Inflammatory macrophage treated with lipopolysaccharide for 4 hours (primary cell): Measurements from ENCODE around the gene MYO15A.

Experiments used
- DNase-seq: peaks from one replicate; pipeline ENCODE4 v3.0.0-alpha.2; 2020

Gene MYO15A

GRCh38 chr17:18102640-18103039, 5.9 kb upstream of the MYO15A start:
- DNase-seq, result no peak

- no peak for DNase-seq
Measured at GRCh38 chr17:18105027-18105426, 3.5 kb upstream of the MYO15A start.

GRCh38 chr17:18105595-18105994, 3.0 kb upstream of the MYO15A start:
- no peak for DNase-seq

- DNase-seq, result no peak
Measured at GRCh38 chr17:18106211-18106610, 2.3 kb upstream of the MYO15A start.

DNA sequence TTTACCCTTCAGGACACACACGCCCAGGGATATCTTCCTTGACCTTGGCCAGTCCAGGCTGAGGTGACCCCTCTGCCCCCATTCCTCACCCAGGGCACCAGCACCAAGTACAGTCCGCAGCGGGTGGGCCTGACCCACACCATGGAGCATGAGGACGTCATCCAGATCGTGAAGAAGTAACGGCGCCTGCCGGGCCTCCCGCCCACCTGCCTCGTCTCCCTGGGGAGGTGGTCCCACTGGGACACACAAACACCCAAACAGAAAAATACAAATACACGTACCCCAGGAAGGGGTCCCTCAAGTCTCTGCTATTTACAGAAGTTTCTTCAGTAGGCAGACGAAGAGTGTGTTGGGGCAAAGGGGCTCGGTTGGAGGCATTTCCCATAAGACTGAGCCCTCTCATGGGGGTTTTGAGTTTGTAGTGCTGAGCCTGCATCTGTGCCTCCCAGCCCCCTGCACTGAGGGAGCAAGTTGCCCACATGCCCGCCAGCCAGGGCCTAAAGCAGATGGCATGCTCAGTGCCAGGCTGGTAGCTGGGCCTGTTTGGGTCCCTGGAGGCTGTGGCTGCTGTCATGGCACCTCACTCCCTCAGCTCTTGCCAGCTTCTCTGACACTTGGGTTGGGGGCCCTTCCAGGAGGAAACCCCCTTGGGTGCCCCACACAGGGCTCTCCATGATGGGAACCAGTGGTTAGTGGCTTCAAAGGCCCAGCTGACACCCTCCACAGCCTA, 1.3 kb upstream of the MYO15A start:
- no peak for DNase-seq

GRCh38 chr17:18107971-18108370, 585 bp upstream of the MYO15A start:
- DNase-seq, result no peak

DNA sequence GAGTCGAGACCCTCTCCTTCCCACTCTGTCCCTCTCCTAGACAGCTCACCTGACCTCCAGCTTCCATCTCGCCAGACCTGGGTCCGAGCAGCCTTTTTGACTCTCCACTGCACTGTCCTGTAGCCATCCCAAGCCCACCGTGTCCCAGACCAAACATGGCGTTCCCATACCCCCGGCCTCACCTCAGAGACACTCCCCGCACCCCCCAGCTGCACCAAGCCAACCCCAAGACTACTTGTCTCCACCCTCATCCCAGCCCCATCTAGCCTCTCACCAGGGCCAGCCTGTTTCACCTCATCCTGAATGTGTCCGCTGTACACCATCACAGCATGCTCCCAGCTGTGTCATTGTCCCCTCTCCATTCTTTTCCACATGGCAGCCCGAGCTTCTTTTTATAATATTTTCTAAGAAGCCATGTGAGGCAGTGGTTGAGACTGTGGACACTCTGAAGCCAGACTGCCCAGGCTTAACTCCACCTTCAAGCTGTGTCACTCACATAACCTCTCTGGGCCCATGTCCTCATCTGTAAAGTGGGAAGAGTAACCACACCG, 1.5 kb downstream of the MYO15A start:
- DNase-seq, result no peak

GRCh38 chr17:18110636-18111145, 2.1 kb downstream of the MYO15A start:
- no peak for DNase-seq

- DNase-seq, result no peak
Measured at GRCh38 chr17:18111330-18111971, 2.9 kb downstream of the MYO15A start.

GRCh38 chr17:18115517-18115916, 7.0 kb downstream of the MYO15A start:
- no peak for DNase-seq

DNA sequence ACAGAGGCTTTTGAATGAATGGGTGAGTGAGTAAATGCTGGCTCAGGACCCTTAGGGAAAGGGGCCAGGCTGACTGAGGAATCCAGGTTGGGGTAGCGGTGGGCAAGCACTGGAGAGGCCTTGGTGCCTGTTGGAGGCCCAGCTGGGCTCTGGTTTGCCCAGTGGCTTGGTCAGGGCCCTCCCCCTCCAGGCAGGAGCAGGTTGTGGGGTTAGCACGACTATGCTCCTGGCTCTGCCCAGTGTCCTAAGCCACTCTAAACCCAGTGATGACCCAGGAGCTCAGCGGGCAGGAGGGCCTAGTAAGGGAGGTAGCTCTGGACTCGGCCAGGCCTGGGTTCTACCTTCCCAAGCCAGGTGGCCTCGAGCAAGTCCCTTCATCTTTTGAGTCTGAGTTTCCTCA, 7.5 kb downstream of the MYO15A start:
- DNase-seq, result no peak

DNA sequence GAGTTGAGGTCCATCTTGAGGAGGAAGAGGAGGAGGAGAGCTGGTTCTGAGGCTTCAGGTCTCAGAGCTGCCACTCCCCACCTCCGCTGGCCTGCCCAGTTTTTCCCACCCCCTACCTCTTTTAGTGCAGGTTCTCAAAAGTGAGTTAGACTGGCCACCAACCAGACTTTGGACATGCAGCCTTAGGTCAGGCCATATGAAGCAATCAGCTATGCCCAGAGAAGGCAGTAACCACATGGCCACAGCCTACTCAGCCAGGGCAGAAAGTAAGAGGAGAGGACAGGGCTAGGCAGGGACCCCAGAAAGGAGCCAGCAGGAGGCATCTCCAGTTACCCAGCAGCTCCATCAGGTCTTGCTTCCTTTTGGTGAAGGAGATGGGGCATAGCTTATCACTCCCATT, 9.0 kb downstream of the MYO15A start:
- no peak for DNase-seq

- no peak for DNase-seq
Measured at GRCh38 chr17:18117982-18118975, 9.7 kb downstream of the MYO15A start.

DNA sequence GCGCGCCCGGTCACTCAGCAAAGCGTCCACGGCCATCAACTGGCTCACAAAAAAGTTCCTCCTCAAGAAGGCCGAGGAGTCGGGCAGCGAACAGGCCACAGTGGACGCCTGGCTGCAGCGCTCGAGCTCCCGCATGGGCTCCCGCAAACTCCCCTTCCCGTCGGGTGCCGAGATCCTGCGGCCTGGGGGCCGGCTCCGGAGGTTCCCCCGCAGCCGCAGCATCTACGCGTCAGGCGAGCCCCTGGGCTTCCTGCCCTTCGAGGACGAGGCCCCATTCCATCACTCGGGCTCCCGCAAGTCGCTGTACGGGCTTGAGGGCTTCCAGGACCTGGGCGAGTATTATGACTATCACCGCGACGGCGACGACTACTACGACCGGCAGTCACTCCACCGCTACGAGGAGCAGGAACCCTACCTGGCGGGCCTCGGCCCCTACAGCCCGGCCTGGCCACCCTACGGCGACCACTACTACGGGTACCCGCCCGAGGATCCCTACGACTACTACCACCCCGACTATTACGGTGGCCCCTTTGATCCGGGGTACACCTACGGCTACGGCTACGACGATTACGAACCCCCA, 10.7 kb downstream of the MYO15A start:
- DNase-seq, result no peak

- DNase-seq, result no peak
Measured at GRCh38 chr17:18119938-18120337, 11.4 kb downstream of the MYO15A start.

DNA sequence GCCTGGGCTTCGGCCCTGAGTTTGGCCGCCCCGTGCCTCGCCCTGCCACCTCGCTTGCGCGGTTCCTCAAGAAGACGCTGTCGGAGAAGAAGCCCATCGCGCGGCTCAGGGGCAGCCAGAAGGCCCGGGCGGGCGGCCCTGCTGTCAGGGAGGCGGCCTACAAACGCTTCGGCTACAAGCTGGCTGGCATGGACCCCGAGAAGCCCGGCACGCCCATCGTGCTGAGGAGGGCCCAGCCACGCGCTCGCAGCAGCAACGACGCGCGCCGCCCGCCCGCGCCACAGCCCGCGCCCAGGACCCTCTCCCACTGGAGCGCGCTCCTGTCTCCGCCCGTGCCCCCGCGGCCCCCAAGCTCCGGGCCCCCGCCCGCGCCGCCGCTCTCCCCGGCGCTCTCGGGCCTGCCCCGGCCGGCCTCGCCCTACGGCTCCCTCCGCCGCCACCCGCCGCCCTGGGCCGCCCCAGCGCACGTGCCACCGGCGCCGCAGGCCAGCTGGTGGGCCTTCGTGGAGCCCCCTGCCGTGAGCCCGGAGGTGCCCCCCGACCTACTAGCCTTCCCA, 12.0 kb downstream of the MYO15A start:
- DNase-seq, result no peak

DNA sequence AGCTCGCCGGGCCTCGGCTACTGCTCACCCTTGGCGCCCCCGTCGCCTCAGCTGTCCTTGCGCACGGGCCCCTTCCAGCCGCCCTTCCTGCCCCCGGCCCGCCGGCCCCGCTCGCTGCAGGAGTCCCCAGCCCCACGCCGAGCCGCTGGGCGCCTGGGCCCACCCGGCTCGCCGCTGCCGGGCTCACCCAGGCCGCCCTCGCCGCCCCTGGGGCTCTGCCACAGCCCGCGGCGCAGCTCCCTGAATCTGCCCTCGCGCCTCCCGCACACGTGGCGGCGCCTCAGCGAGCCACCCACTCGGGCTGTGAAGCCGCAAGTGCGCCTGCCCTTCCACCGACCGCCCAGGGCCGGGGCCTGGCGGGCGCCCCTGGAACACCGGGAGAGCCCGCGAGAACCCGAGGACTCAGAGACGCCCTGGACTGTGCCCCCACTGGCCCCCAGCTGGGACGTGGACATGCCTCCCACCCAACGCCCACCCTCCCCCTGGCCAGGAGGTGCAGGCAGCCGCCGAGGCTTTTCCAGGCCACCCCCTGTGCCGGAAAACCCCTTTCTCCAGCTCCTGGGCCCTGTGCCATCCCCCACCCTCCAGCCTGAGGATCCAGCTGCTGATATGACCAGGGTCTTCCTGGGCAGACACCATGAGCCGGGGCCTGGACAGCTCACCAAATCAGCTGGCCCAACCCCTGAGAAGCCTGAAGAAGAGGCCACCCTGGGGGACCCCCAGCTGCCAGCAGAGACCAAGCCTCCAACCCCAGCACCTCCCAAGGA, 12.8 kb downstream of the MYO15A start:
- no peak for DNase-seq

DNA sequence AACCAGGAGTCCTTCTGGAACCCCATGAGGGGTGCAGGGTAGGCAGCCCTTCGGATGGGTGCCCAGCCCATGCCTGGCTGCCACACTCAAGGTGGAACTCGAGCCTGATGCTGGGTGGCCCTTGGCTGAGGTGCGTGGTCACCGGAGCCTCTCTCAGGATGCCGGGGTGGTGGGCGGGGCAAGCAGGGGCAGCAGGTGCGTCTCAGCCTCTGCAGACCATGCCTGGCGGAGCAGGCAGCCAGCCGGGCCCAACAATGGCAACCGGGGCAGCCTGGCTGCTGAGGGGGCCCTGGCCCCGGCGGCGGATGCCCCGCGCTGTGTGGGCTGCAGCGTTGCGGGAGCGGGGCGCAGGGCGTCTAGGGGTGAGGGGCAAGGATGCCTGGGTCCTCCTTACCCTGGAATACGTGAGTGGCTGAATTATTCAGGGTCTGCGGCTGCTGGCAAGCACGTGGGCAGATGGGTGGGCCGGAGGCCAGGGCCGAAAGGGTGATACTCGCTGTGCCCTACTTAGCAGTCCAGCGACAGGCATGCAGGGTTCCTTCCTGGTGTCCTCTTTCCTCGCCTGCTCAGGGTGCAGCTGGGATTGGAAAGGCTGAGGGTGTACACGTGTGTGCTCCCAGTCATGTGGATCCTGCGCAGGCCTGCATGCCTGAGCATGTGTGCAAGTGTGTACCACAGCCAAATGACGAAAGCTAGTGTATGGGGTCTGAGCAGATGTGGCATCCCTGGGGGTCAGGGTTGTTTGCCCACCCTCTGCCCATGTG, 14.6 kb downstream of the MYO15A start:
- no peak for DNase-seq

DNA sequence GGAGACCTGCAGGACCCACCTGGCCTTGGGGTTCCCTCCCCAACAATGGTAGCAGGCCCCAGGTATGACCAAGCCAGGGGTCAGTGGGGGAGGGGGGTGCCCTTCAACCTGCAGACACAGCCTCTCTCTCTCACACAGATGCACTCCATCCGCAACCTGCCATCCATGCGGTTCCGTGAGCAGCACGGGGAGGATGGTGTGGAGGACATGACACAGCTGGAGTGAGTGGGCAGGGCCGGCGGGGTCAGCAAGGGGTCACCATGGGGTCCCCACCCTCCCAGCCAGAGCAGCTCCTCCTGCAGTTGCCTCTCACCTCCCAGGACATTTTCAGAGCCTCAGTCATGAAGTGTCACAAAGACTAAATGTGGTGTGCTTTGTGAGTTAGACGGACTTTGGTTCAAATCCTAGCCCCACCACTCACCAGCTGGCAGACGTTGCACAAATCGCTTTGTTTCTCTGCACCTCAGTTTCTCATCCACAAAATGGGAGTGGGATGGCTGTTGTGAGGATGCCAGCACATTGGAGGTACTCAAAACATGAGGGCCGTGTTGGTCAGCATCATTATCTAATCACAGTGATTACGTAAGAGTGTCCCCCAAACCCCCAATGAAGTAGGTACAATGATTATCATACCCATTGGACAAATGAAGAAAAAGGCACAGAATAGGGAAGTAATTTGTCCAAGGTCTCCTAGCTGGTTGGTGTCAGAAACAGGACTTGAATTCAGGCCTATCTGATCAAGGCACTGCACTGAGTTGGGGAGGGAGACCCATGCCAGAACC, 16.0 kb downstream of the MYO15A start:
- no peak for DNase-seq

DNA sequence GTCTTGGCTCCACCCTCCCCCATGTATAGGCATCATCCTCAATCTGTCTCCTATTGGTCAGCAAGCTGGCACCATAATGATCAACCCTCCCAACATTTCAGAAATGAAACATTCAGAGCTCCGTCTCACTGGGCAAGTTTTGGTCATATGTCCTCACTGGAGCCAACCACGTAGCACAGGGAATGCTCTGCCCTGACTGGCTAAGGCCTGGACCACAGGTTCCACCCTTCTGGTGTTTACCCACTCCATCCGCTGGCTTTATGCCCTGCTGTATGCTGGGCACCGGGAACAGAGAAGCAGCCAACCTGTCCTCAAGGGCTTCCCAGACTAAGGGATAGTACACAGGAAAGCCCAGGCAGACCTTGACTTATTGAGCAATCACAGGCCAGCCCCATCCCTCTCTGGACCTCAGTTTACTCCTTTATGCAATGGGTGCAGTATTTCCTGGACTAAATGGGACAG, 20.5 kb downstream of the MYO15A start:
- DNase-seq, result no peak
